ENCODE data around the gene IGF2R.

IGF2R gene

DNA sequence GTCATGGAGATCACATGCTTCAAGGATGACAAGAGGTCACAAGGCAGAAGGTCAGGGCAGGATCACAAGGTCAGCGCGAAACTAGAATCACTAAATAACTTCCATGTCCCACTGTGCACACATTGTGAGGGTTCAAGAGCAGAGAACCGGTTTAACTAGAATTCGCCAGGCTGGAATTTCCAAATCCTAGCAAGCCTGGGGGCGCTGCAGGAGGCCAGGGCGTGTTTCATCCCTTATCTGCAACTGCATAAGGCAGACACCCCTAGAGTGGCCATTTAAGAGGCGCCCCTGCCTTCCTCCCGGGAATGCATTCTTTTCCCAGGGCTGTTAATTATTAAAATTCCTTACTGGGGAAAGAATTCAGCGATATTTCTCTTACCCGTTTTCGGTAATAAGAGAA lies 112.5 kb downstream of the IGF2R start:
- TF ChIP-seq FOXM1 (IDR thresholded peaks at IDR 0.05; ENCODE audit: borderline replicate concordance, low read depth) (no peak), TCF12 (IDR thresholded peaks at IDR 0.05; ENCODE audit: low read depth) (no peak), YY1 (IDR thresholded peaks at IDR 0.05; ENCODE audit: low read depth) (no peak), ZBTB7A (IDR thresholded peaks at IDR 0.05; ENCODE audit: low read depth) (no peak), REST (IDR thresholded peaks at IDR 0.05; ENCODE audit: low read depth) (no peak), TEAD4 (IDR thresholded peaks at IDR 0.05) (no peak), CREB1 (IDR thresholded peaks at IDR 0.05; ENCODE audit: low read depth) (no peak), EGR1 (IDR thresholded peaks at IDR 0.05) (no peak), NFIC (IDR thresholded peaks at IDR 0.05) (no peak), RAD21 (IDR thresholded peaks at IDR 0.05; ENCODE audit: low read depth) (no peak), TAF1 (IDR thresholded peaks at IDR 0.05; ENCODE audit: low read depth) (no peak), CEBPB (IDR thresholded peaks at IDR 0.05) (no peak), EP300 (IDR thresholded peaks at IDR 0.05; ENCODE audit: borderline replicate concordance) (no peak)
- TF ChIP-seq, protein P1, sequence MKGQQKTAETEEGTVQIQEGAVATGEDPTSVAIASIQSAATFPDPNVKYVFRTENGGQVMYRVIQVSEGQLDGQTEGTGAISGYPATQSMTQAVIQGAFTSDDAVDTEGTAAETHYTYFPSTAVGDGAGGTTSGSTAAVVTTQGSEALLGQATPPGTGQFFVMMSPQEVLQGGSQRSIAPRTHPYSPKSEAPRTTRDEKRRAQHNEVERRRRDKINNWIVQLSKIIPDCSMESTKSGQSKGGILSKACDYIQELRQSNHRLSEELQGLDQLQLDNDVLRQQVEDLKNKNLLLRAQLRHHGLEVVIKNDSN (IDR thresholded peaks at IDR 0.05), result no peak
- TF ChIP-seq, protein P2, sequence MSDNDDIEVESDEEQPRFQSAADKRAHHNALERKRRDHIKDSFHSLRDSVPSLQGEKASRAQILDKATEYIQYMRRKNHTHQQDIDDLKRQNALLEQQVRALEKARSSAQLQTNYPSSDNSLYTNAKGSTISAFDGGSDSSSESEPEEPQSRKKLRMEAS (IDR thresholded peaks at IDR 0.05), result no peak

DNA sequence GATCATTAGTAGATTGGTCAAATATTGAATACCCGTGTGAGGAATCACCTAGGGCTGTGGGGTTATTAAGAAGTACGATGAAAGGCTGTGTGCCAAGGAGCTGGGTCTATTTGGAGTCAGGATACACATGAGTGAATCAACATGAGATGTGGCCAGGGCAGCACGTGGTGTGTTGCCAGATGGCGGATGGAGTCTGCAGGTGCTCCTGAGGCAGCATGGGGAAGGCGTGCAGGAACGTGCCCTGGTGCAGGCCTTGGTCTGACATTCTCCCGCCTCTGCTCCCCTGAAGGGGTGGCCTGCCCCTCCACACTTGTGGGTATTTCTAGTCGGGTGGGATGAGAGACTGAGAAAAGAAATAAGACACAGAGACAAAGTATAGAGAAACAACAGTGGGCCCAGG lies 113.7 kb downstream of the IGF2R start:
- no peak for TF ChIP-seq TAF1 (IDR thresholded peaks at IDR 0.05; ENCODE audit: low read depth)
- TF ChIP-seq ZBTB7A (IDR thresholded peaks at IDR 0.05; ENCODE audit: low read depth), result no peak

GRCh38 chr6:160084198-160084776 lies 115.4 kb downstream of the IGF2R start:
- TF ChIP-seq EGR1 (IDR thresholded peaks at IDR 0.05) (no peak), REST (IDR thresholded peaks at IDR 0.05; ENCODE audit: low read depth) (no peak), YY1 (IDR thresholded peaks at IDR 0.05; ENCODE audit: low read depth) (no peak), EP300 (IDR thresholded peaks at IDR 0.05; ENCODE audit: borderline replicate concordance) (no peak), TEAD4 (IDR thresholded peaks at IDR 0.05) (no peak), TCF12 (IDR thresholded peaks at IDR 0.05; ENCODE audit: low read depth) (no peak), NFIC (IDR thresholded peaks at IDR 0.05) (no peak), CREB1 (IDR thresholded peaks at IDR 0.05; ENCODE audit: low read depth) (no peak), FOXM1 (IDR thresholded peaks at IDR 0.05; ENCODE audit: borderline replicate concordance, low read depth) (no peak), CEBPB (IDR thresholded peaks at IDR 0.05) (no peak), RAD21 (IDR thresholded peaks at IDR 0.05; ENCODE audit: low read depth) (no peak), TAF1 (IDR thresholded peaks at IDR 0.05; ENCODE audit: low read depth) (no peak), ZBTB7A (IDR thresholded peaks at IDR 0.05; ENCODE audit: low read depth) (no peak)
- TF ChIP-seq, protein P1 (IDR thresholded peaks at IDR 0.05), result no peak
- TF ChIP-seq, protein P2 (IDR thresholded peaks at IDR 0.05), result no peak

DNA sequence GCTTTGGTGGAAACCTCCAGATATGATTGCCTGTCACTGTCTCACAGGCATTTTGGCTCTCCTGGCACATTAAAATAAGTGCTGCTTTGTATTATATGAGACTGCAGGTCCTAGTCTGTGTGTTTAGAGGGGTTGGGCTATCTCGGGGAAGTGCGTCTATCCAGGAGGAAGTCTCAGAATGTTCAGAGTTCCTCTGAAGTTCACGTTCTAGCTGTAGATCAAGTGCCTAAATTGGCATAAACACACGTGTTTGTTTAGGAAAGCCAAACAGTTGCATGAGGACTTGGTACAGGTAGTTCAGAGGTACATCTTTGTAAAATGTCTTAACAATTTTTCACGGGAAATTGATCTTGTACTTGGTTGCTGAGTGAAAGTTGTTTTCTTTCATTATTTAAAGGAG lies 116.3 kb downstream of the IGF2R start:
- TF ChIP-seq CEBPB (IDR thresholded peaks at IDR 0.05), result no peak
- TF ChIP-seq, protein P1 (IDR thresholded peaks at IDR 0.05), result no peak
- TF ChIP-seq RAD21 (IDR thresholded peaks at IDR 0.05; ENCODE audit: low read depth), result no peak
- no peak for TF ChIP-seq TEAD4 (IDR thresholded peaks at IDR 0.05)
- no peak for TF ChIP-seq CREB1 (IDR thresholded peaks at IDR 0.05; ENCODE audit: low read depth)
- TF ChIP-seq EP300 (IDR thresholded peaks at IDR 0.05; ENCODE audit: borderline replicate concordance), result no peak
- no peak for TF ChIP-seq NFIC (IDR thresholded peaks at IDR 0.05)
- no peak for TF ChIP-seq REST (IDR thresholded peaks at IDR 0.05; ENCODE audit: low read depth)

All from Ishikawa (cell line).